Skeletal muscle tissue (tissue), 4 donors: Measurements from ENCODE around the gene THSD7A. TPM values are rescaled to one million over a fixed set of nuclear protein-coding genes. Genes with fewer than 3 reads are reported as not detected.

Experiments
- H3K27ac ChIP-seq: one replicate; pipeline ENCODE4 v1.7.0; 2013; ENCODE audit warnings: mild to moderate bottlenecking, low read depth, low read length, inconsistent platforms
- H3K27me3 ChIP-seq, 3 donors: one replicate each; pipeline ENCODE4 v1.7.0; 2013; ENCODE audit warnings: low read length in 3 of 3; ENCODE audit not compliant: control insufficient read depth in 3 of 3, insufficient read depth in 3 of 3
- H3K36me3 ChIP-seq, 3 donors: one replicate each; pipeline ENCODE4 v1.7.0; 2013; ENCODE audit warnings: low read length in 3 of 3; ENCODE audit not compliant: control insufficient read depth in 3 of 3, insufficient read depth in 3 of 3
- H3K4me1 ChIP-seq, 3 donors: one replicate each; pipeline ENCODE4 v1.7.0; 2013; ENCODE audit warnings: low read length in 3 of 3, mild to moderate bottlenecking in 3 of 3; ENCODE audit not compliant: control insufficient read depth in 3 of 3, insufficient read depth in 3 of 3
- H3K4me3 ChIP-seq, 3 donors: one replicate each; pipeline ENCODE4 v1.7.0; 2013; ENCODE audit warnings: low read length in 3 of 3
- H3K9ac ChIP-seq, 3 donors: one replicate each; pipeline ENCODE4 v1.7.0; 2013; ENCODE audit warnings: low read length in 3 of 3, mild to moderate bottlenecking in 3 of 3, moderate library complexity in 2 of 3, low read depth in 1 of 3
- H3K9me3 ChIP-seq, 3 donors: one replicate each; pipeline ENCODE4 v1.7.0; 2013; ENCODE audit warnings: low read length in 3 of 3; ENCODE audit not compliant: control insufficient read depth in 3 of 3
- total RNA-seq: library from RNA; depleted of rRNA; stranded (reverse); fragments of >200 nt; gene quantifications from one replicate; pipeline ENCODE4 v1.2.3, GENCODE V29; 2014
- donor health status: Osteomylitis.

THSD7A gene
- total RNA-seq, 1 donor from 2014 or later, result 4.7 TPM

DNA sequence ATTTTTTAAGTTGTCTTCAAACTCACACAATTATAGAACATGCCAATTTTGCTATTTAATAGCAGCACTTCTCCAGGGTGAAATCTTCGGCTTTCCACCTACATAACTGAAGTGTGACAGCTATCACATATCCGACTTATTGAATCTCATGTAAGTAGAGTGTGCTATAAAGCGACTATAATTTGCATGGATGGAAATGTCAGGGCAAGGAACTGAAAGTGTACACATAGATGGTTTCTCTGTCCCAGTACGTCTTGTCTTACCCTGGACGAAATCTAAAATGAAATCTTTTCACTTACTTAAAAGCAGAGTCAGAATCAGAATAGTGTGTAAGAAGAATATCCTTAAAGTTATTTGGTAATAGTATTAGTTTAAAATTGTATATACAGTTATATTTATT, 132.3 kb downstream of the THSD7A start:
- Histone ChIP-seq H3K9ac (no peak overlapping the region), H3K9me3 (no peaks in the 10 kb centered on the region), H3K36me3 (no peaks in the 10 kb centered on the region), H3K4me3 (no peak overlapping the region), H3K27me3 (no peaks in the 10 kb centered on the region), H3K27ac (no peak overlapping the region), H3K4me1 (no peaks in the 10 kb centered on the region)

DNA sequence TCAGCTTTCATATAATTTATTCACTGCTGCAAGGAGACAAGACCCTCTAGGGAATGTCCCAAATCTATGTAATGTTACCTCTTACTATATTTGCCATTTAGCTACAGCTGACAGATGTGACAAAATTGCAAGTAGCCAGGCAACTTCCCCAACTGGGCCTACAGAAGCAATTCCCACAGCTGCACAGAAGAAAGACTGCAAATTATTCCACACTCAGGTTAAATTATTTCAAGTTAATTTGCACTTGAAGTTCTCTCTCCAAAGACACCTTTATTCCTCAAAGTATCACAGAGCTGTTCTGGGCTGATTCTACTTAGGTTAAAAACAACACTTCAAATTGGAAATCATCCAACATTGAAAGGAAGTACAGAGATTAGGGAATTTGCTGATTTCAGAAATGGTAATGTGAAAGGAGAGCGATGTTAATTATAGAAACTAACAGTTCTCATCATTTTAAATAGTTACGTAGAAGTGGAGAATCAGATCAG, 133.6 kb downstream of the THSD7A start:
- H3K4me3 ChIP-seq, result no peak overlapping the region

DNA sequence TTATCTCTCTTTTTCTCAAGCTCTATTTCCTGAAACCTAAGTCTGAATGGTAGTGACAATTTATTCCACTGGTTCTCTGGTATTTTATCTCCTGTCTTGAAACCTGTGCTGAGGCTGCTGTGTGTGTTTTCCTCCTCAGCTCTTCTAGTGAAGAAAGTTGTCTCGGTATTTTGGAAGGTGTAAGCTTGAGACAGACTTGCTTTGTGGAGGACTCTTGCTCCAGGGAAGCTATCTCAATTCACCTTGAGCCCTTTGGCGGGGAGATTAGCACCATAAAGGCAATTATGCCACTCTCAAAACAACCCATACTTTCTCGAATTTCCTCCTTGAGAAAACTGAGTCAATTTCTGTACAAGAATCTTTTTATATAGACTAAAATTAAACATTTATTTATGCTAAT, 141.6 kb downstream of the THSD7A start:
- Histone ChIP-seq H3K9ac (no peak overlapping the region), H3K27me3 (no peaks in the 10 kb centered on the region), H3K36me3 (no peaks in the 10 kb centered on the region), H3K9me3 (peaks cover 0 to 2% (median 0%) of the 10 kb centered on the region in 3 donors), H3K27ac (no peak overlapping the region), H3K4me3 (no peak overlapping the region), H3K4me1 (no peaks in the 10 kb centered on the region)

More for the DNA sequence above, 133.6 kb downstream of the THSD7A start:
- Histone ChIP-seq H3K9ac (no peak overlapping the region), H3K27me3 (no peaks in the 10 kb centered on the region), H3K27ac (no peak overlapping the region), H3K9me3 (no peaks in the 10 kb centered on the region), H3K4me1 (no peaks in the 10 kb centered on the region), H3K36me3 (no peaks in the 10 kb centered on the region)

DNA sequence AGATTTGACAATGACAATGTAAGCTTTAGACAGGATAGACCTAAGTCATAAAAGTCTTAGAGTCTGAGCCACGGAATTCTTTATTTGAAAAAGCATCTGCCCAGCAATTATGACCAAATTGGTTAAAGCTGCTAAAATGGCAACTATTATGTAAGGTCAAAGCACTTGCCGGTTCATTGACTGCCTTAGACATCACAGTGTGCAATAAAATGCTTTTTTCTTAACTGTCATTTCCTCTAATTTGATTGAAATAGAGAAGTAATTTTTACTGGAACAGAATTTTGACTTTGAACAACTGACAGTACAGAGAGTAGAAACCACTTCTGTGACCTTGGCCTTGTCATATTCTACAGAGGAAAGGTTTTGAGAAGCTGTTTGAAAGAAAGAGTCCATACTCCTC, 142.9 kb downstream of the THSD7A start:
- no peaks in the 10 kb centered on the region for H3K36me3 ChIP-seq

DNA sequence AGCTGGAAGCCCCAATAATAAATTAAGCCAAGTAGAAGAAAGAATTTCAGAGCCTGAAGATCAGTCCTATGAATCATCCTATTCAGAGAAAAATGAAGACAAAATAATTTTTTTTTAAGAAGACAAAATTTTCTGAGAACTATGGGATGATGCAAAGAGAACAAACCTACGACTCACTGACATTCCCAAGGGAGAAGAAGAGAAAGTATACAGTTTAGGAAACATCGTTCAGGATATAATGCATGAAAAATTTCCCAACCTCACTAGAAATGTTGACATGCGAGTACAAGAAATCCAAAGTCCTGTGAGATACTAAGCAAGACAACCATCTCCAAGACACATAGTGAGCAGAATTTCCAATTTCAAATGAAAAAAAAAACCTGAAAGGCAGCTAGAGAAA, 150.5 kb downstream of the THSD7A start:
- no peaks in the 10 kb centered on the region for H3K4me1 ChIP-seq
- H3K4me3 ChIP-seq, result no peak overlapping the region
- no peak overlapping the region for H3K9ac ChIP-seq
- H3K9me3 ChIP-seq, result peaks cover 0 to 2% (median 0%) of the 10 kb centered on the region in 3 donors
- H3K27ac ChIP-seq, result no peak overlapping the region
- H3K36me3 ChIP-seq, result no peaks in the 10 kb centered on the region
- no peaks in the 10 kb centered on the region for H3K27me3 ChIP-seq

More for the DNA sequence above, 142.9 kb downstream of the THSD7A start:
- Histone ChIP-seq H3K4me3 (no peak overlapping the region), H3K9me3 (peaks cover 0 to 2% (median 0%) of the 10 kb centered on the region in 3 donors), H3K27ac (no peak overlapping the region), H3K9ac (no peak overlapping the region), H3K27me3 (no peaks in the 10 kb centered on the region), H3K4me1 (no peaks in the 10 kb centered on the region)

DNA sequence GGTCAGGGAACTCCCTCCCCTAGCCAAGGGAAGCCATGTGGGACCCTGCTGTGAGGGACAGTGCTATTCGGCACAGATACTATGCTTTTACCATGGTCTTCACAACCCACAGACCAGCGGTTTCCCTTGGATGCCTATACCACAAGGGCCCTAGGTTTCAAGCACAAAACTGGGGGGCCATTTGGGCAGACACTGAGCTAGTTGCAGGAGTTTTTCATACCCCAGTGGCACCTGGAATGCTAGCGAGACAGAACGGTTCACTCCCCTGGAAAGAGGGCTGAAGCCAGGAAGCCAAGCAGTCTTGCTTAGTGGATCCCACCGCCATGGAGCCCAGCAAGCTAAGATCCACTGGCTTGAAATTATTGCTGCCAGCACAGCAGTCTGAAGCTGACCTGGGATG, 156.8 kb downstream of the THSD7A start:
- no peak overlapping the region for H3K4me3 ChIP-seq
- no peaks in the 10 kb centered on the region for H3K9me3 ChIP-seq
- no peaks in the 10 kb centered on the region for H3K4me1 ChIP-seq
- H3K27me3 ChIP-seq, result no peaks in the 10 kb centered on the region
- no peak overlapping the region for H3K9ac ChIP-seq
- no peaks in the 10 kb centered on the region for H3K36me3 ChIP-seq
- H3K27ac ChIP-seq, result no peak overlapping the region

DNA sequence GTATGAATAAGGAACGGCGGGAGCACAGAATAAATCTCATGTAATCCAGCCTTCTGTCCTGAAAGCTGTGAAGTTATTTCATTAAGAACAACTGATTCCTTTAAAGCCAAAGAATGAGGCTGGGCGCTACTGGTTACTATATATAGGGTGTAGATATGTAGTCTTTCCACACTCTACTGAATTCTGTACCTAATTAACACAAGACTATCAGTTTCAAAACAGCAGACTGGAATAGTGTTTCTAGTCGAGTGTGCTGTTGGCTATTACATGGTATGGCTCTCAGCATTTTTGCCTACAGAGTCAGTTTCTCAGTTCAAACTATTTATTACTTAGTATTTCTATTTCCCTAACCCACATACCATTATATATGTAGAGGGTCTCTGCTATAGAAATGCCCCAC, 163.3 kb downstream of the THSD7A start:
- Histone ChIP-seq H3K36me3 (no peaks in the 10 kb centered on the region), H3K27me3 (no peaks in the 10 kb centered on the region), H3K4me3 (no peak overlapping the region), H3K9me3 (no peaks in the 10 kb centered on the region), H3K9ac (no peak overlapping the region), H3K27ac (no peak overlapping the region), H3K4me1 (no peaks in the 10 kb centered on the region)

DNA sequence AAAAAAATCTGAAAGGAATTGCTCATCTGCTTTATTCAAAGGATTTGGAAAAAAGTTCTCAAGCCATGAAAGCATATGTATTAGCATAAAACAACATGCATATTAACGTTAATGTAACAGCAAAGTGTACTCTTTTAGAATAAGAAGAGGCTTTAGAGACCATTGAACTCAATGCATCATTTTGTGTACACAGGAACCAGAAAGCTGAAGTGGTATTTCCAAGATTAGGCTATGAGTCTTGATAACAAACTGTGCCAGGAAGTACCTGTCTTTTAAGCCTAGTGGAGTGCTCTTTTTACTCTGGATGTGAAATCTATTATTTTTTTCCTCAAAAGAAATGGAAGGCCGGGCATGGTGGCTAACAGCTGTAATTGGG, 164.2 kb downstream of the THSD7A start:
- Histone ChIP-seq H3K27ac (no peak overlapping the region), H3K27me3 (no peaks in the 10 kb centered on the region), H3K4me1 (no peaks in the 10 kb centered on the region), H3K4me3 (no peak overlapping the region), H3K36me3 (no peaks in the 10 kb centered on the region), H3K9me3 (no peaks in the 10 kb centered on the region), H3K9ac (no peak overlapping the region)

DNA sequence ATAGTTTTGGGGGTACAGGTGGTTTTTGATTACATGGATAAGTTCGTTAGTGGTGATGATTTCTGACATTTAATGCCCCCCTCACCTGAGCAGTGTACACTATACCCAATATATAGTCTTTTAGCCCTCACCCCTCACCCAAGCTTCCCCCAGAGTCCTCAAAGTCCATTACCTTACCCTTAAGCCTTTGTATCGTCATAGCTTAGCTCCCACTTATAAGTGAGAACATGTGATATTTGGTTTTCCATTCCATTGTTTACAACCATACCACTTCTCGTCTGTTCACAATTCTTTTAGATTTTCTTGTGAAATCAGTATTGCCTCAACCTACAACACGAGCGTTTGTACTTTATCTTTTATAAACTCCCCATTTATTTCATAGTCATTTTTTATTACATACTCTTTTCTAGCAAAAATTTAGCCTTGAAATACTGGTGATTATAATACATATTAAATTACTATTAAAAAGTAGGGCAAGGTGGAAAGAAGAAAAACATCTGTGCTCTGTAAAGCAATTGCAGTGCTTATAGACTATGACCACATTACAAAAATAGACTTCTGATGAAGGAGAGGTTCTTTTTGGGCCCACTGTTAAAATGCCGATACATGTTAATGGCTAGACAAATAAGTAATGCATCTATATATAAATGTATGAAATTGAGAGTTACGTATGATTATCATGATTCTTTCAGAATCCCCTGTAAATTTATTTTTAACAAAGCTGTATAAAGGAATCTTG, 164.8 kb downstream of the THSD7A start:
- no peak overlapping the region for H3K4me3 ChIP-seq
- H3K9me3 ChIP-seq, result no peaks in the 10 kb centered on the region
- no peak overlapping the region for H3K9ac ChIP-seq
- no peaks in the 10 kb centered on the region for H3K27me3 ChIP-seq
- no peaks in the 10 kb centered on the region for H3K36me3 ChIP-seq
- H3K4me1 ChIP-seq, result no peaks in the 10 kb centered on the region
- H3K27ac ChIP-seq, result no peak overlapping the region

DNA sequence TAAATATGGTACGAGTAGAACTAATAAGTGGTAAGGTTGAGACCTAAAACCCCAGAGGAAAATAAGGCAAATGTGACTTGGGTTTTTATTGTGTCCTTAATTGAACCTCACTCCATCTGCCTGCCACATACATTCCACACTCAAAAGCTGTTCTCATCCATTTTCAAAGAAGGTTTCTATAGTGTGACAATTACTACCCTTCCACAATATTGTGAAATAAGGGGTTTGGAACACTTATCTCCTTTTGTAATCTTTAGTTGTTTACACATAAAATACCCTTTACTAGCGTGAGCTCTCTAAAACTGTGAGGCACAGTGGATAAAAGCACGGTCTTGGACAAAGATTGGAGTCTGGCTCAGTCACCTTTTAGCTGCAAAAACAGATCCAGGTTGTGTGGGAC, 166.6 kb downstream of the THSD7A start:
- Histone ChIP-seq H3K9me3 (no peaks in the 10 kb centered on the region), H3K27ac (no peak overlapping the region), H3K9ac (no peak overlapping the region), H3K4me3 (no peak overlapping the region), H3K36me3 (no peaks in the 10 kb centered on the region), H3K4me1 (no peaks in the 10 kb centered on the region), H3K27me3 (no peaks in the 10 kb centered on the region)
